PC-3 (cell line): Measurements from ENCODE around the gene CHL1. TPM values are rescaled to one million over a fixed set of nuclear protein-coding genes. Genes with fewer than 3 reads are reported as not detected.

Experiments
- ATAC-seq: fragments of 200-7000 bp; cut with Tn5 transposase; 2 replicates; pipeline ENCODE4 v1.9.1; 2020; ENCODE audit warnings: mild to moderate bottlenecking, moderate library complexity
- BruUV-seq: library from RNA; stranded (reverse); fragments of 400-500 nt; replicated peaks from 2 replicates; lab custom pipeline; 2021; lab: Mats Ljungman, UMichigan
- CTCF ChIA-PET: fragments of 300-600 bp; sonication (Branson Sonifier 250); formaldehyde crosslinking; loops from one replicate; lab custom pipeline; 2022; ENCODE audit warnings: antibody characterized with exemption; lab: Charles Lee
- POLR2A ChIA-PET: fragments of 300-600 bp; sonication (Branson Sonifier 250); formaldehyde crosslinking; loops from one replicate; lab custom pipeline; 2022; ENCODE audit warnings: antibody characterized with exemption; ENCODE audit not compliant: unreplicated experiment; lab: Charles Lee
- DNase-seq: peaks from one replicate; pipeline ENCODE4 v3.0.0-alpha.2; 2015
- H2AFZ ChIP-seq: fragments of 300-600 bp; sonication (generic); 2 replicates; pipeline ENCODE4 v1.6.0; 2016; ENCODE audit warnings: antibody characterized with exemption, low read length
- H3F3A ChIP-seq: fragments of 300-600 bp; sonication (generic); one replicate; pipeline ENCODE4 v1.6.0; 2017; ENCODE audit warnings: antibody characterized with exemption, low read length, control low read depth, mild to moderate bottlenecking; ENCODE audit not compliant: unreplicated experiment
- H3K27ac ChIP-seq: fragments of 300-600 bp; sonication (generic); 2 replicates; pipeline ENCODE4 v1.5.1; 2016; ENCODE audit warnings: mild to moderate bottlenecking, low read length
- H3K27me3 ChIP-seq: fragments of 300-600 bp; sonication (generic); 2 replicates; pipeline ENCODE4 v1.6.1; 2016; ENCODE audit warnings: low read length, mixed read lengths
- H3K36me3 ChIP-seq: fragments of 300-600 bp; sonication (generic); 2 replicates; pipeline ENCODE4 v1.6.1; 2016; ENCODE audit warnings: low read depth, mixed run types, low read length, mixed read lengths
- H3K4me1 ChIP-seq: fragments of 300-600 bp; sonication (generic); 2 replicates; pipeline ENCODE4 v1.5.1; 2016; ENCODE audit warnings: low read length; ENCODE audit not compliant: insufficient read depth
- H3K4me2 ChIP-seq: fragments of 300-600 bp; sonication (generic); 2 replicates; pipeline ENCODE4 v1.6.0; 2016; ENCODE audit warnings: low read length
- H3K4me3 ChIP-seq: fragments of 300-600 bp; sonication (generic); 2 replicates; pipeline ENCODE4 v1.5.1; 2016; ENCODE audit warnings: mild to moderate bottlenecking, low read length, mixed read lengths
- H3K79me2 ChIP-seq: fragments of 300-600 bp; sonication (generic); 2 replicates; pipeline ENCODE4 v1.6.1; 2017; ENCODE audit warnings: low read length, mixed read lengths
- H3K9ac ChIP-seq: fragments of 300-600 bp; sonication (generic); 2 replicates; pipeline ENCODE4 v1.6.0; 2016; ENCODE audit warnings: mild to moderate bottlenecking, low read length
- H3K9me2 ChIP-seq: fragments of 300-600 bp; sonication (generic); replicated peaks from 2 replicates; pipeline ENCODE4 v1.6.1; 2016; ENCODE audit warnings: mixed run types, low read length, mixed read lengths
- H3K9me3 ChIP-seq: fragments of 300-600 bp; sonication (generic); 2 replicates; pipeline ENCODE4 v1.6.1; 2016; ENCODE audit warnings: low read length, mixed read lengths
- H4K20me1 ChIP-seq: fragments of 300-600 bp; sonication (generic); 2 replicates; pipeline ENCODE4 v1.6.1; 2016; ENCODE audit warnings: low read length, mixed read lengths
- EZH2 ChIP-seq: fragments of 300-600 bp; sonication (generic); IDR thresholded peaks from one replicate; pipeline ENCODE4 v1.6.1; 2017; ENCODE audit warnings: antibody characterized with exemption, mild to moderate bottlenecking, low read length; ENCODE audit not compliant: unreplicated experiment
- EZH2phosphoT487 ChIP-seq: fragments of 300-600 bp; sonication (generic); IDR thresholded peaks from 2 replicates; pipeline ENCODE4 v1.6.1; 2018; ENCODE audit warnings: mild to moderate bottlenecking, antibody characterized with exemption, low read length, borderline replicate concordance
- intact Hi-C: fragments of 100-400 bp; cut with micrococcal nuclease; formaldehyde crosslinking; loops from 2 replicates; pipeline ENCODE4 v1.9.0; 2023
- total RNA-seq: library from RNA; depleted of rRNA; stranded (reverse); fragments of >200 nt; gene quantifications from 2 replicates; pipeline ENCODE4 v1.2.3, GENCODE V29; 2014
- TF ChIP-seq, protein P1 (sequence below): fragments of 300-600 bp; sonication (generic); conservative IDR thresholded peaks from 2 replicates; pipeline ENCODE4 v1.5.1; 2017; ENCODE audit warnings: antibody characterized with exemption, low read depth, mild to moderate bottlenecking, low read length

The CHL1 gene
- total RNA-seq, 1 experiment from 2014 or later, result not detected

DNA sequence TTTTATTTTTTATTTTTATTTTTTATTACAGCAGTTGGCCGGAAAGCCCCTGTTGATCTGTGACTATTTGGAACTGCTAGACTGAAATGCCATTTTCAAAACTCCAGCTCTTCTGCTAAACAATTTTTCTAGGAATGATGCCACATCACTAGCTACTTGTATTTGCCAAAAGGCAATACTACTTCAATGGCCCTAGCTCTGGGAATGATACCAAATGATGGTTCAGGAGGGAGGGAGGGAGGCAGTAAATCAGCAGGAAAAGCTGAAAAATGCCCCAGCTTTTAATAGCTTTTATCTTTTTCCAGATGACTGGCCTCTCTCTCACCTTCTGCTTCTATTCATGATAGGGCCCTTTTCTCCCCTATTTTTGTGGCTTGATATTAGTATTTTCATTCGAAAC is 2.6 kb upstream of the CHL1 start:
- H4K20me1 ChIP-seq, result no peaks in the 10 kb centered on the region
- POLR2A ChIA-PET, result no interaction called here

DNA sequence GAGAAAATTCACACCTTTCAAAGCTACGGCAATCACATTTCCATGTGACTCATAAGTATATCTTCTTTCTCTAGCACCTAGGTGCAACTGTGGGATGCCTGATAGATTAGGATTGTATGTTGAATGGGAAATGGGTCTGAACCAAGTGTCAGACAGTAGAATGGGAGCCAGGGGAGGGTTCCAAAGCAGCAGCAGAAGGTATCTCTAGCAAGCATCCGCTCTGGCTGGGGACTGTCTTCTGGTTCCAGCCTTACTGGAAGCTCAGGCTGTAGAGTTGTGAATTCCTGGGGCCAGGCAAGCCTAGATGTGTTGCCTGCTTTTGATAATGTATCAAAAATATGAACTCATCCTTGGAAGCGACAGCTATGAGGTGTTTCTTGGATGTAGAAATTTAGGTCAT is 2.1 kb upstream of the CHL1 start:
- Histone ChIP-seq H3K4me1 (no peaks in the 10 kb centered on the region), H3K79me2 (no peaks in the 10 kb centered on the region), H4K20me1 (no peaks in the 10 kb centered on the region), H2AFZ (no peak overlapping the region), H3K9ac (no peak overlapping the region), H3K9me2 (no peaks in the 10 kb centered on the region), H3F3A (no peaks in the 10 kb centered on the region), H3K9me3 (peaks cover 3% of the 10 kb centered on the region; the same call in 1 of the 2 replicates), H3K27ac (no peak overlapping the region), H3K4me2 (no peak overlapping the region), H3K4me3 (no peak overlapping the region), H3K27me3 (peaks cover 35% of the 10 kb centered on the region), H3K36me3 (no peaks in the 10 kb centered on the region)
- BruUV-seq, result no TSS peak
- DNase-seq (no peak), ATAC-seq (no peak)
- POLR2A ChIA-PET, result no interaction called here
- intact Hi-C loops, result no loop called here
- TF ChIP-seq EZH2phosphoT487 (no peak), EZH2 (no peak)
- TF ChIP-seq, protein P1, sequence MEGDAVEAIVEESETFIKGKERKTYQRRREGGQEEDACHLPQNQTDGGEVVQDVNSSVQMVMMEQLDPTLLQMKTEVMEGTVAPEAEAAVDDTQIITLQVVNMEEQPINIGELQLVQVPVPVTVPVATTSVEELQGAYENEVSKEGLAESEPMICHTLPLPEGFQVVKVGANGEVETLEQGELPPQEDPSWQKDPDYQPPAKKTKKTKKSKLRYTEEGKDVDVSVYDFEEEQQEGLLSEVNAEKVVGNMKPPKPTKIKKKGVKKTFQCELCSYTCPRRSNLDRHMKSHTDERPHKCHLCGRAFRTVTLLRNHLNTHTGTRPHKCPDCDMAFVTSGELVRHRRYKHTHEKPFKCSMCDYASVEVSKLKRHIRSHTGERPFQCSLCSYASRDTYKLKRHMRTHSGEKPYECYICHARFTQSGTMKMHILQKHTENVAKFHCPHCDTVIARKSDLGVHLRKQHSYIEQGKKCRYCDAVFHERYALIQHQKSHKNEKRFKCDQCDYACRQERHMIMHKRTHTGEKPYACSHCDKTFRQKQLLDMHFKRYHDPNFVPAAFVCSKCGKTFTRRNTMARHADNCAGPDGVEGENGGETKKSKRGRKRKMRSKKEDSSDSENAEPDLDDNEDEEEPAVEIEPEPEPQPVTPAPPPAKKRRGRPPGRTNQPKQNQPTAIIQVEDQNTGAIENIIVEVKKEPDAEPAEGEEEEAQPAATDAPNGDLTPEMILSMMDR, result no peak
- CTCF ChIA-PET, result no interaction called here

More for the DNA sequence above, 2.6 kb upstream of the CHL1 start:
- DNase-seq, result no peak
- Histone ChIP-seq H3K27me3 (peaks cover 35% of the 10 kb centered on the region), H3K27ac (no peak overlapping the region), H3K4me1 (no peaks in the 10 kb centered on the region), H3K79me2 (no peaks in the 10 kb centered on the region), H3K4me3 (no peak overlapping the region), H3K9me3 (peaks cover 3% of the 10 kb centered on the region; the same call in 1 of the 2 replicates), H3K9ac (no peak overlapping the region), H2AFZ (no peak overlapping the region), H3K9me2 (no peaks in the 10 kb centered on the region), H3F3A (no peaks in the 10 kb centered on the region), H3K36me3 (no peaks in the 10 kb centered on the region), H3K4me2 (no peak overlapping the region)
- ATAC-seq, result no peak
- no peak for TF ChIP-seq EZH2phosphoT487
- TF ChIP-seq, protein P1, result no peak
- no peak for TF ChIP-seq EZH2
- intact Hi-C loops, result no loop called here
- CTCF ChIA-PET, result no interaction called here
- no TSS peak for BruUV-seq

DNA sequence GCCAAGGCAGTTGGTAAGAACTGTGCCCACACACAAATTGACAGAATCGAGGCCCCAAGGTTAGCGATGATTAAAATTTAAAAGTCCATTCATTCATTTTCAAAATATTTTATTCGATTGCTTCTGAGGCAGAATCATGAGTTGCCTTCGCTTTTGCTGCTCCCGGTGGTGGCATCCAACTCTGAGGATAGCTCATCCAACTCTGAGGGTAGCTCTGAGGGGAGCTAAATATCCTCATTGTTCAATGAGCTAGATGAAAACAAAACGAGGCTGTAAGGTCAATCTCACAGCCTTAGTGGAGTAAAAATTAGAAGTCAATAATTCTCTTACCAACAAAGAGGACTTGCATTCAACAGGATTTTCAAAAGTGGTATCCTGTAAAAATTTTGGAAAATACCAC is 897 bp upstream of the CHL1 start:
- H3K4me3 ChIP-seq, result no peak overlapping the region
- H3K4me2 ChIP-seq, result no peak overlapping the region
- no peaks in the 10 kb centered on the region for H3K4me1 ChIP-seq
- DNase-seq (no peak), ATAC-seq (no peak)
- no peaks in the 10 kb centered on the region for H4K20me1 ChIP-seq
- no peaks in the 10 kb centered on the region for H3K36me3 ChIP-seq
- CTCF ChIA-PET, result no interaction called here
- H3K9ac ChIP-seq, result no peak overlapping the region
- peaks cover 2% of the 10 kb centered on the region; the same call in 1 of the 2 replicates for H3K9me3 ChIP-seq
- H3K79me2 ChIP-seq, result no peaks in the 10 kb centered on the region
- H3K27me3 ChIP-seq, result peaks cover 35% of the 10 kb centered on the region
- H2AFZ ChIP-seq, result no peak overlapping the region
- BruUV-seq, result no TSS peak
- POLR2A ChIA-PET, result no interaction called here
- intact Hi-C loops, result no loop called here
- no peaks in the 10 kb centered on the region for H3K9me2 ChIP-seq
- no peak overlapping the region for H3K27ac ChIP-seq
- H3F3A ChIP-seq, result no peaks in the 10 kb centered on the region
- no peak for TF ChIP-seq EZH2phosphoT487
- TF ChIP-seq, protein P1, result no peak
- TF ChIP-seq EZH2, result no peak
